Measurements from ENCODE around the gene LGALS4.
A peak's percentile ranks its signal among the peaks of the same experiment; 100 is the strongest.
"Not testable (repeated sequence)": the region's sequence is repeated elsewhere in the genome, so short reads cannot be mapped to it uniquely, and the experiment has no call there.

LGALS4 gene

DNA sequence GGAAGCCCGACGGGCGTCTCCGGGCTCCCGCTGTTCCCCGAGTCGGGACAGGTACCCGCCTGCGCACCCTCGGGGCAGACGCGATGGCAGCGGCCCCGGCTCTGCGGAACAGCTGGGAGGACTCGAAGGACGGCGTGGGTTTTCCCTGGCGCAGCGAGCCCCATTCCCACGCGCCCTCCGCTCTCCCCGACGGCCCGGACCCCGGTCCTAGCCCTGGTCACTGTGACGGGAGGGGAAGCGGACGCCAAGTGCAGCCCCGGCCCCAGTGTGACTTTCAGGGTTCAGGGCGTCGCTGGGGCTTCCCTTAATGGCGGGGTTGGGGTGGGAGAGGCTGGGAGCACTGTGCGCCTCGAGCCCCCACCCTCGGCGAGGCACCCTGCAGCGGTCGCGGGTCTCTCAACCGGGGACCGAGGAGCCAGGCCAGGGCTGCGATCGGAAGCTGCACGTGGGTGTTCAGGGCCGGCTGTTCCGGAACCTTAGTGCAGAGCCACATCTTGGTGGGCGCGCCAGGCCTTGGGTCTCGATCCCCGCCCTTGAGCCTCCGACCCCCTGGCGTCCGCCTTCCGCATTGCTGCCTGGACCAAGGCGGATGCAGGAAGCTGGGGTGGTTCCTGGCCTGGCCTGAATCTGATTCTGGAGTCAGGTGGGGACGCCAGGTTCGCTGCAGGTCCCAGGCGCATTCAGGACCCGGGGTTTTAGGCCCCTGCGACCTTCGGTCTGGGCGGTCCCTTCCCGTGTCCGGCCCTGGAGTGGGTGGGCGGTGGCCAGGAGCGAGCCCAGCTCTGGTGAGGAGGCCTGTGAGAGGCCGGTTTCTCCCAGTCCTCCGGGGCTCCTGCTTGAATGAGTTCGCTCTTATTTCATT lies 20.3 kb downstream of the LGALS4 start:
- DNase-seq = peak; percentile 46

GRCh38 chr19:38791451-38792064 lies 21.2 kb downstream of the LGALS4 start:
- DNase-seq = not testable (repeated sequence)

DNA sequence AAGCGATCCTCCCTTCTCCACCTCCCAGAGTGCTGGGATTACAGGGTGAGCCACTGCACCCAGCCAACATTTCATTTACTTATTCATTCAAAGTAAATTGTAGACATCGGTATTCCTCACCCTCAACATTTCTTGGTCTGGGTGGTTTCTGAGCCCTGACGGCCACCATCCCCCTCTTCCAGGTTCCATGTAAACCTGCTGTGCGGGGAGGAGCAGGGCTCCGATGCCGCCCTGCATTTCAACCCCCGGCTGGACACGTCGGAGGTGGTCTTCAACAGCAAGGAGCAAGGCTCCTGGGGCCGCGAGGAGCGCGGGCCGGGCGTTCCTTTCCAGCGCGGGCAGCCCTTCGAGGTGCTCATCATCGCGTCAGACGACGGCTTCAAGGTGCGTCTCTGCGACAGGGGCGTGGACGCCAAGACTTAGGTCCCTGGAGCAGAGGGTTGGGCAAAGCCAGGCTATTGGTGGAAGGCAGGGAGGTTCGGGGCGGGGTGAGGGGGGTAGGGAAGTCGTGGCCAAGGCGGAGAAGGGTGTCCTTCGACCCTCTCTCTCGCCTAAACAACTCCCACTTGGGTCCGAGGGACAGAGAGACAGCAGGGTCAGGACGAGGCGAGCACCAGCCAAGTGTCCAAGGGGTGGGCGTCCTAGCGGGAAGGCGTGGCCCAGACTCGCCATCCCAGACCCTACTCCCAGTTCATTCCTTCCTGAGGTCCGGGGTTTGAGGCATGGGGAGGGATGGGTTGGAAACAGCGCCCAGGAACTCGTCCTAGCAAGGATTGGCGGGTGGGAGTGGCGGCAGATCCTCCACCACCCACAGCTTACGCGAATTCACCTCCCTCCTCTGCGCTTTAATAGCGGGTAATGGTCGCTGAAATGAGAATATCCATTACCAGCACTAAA lies 22.0 kb downstream of the LGALS4 start:
- DNase-seq = not testable (repeated sequence)

DNA sequence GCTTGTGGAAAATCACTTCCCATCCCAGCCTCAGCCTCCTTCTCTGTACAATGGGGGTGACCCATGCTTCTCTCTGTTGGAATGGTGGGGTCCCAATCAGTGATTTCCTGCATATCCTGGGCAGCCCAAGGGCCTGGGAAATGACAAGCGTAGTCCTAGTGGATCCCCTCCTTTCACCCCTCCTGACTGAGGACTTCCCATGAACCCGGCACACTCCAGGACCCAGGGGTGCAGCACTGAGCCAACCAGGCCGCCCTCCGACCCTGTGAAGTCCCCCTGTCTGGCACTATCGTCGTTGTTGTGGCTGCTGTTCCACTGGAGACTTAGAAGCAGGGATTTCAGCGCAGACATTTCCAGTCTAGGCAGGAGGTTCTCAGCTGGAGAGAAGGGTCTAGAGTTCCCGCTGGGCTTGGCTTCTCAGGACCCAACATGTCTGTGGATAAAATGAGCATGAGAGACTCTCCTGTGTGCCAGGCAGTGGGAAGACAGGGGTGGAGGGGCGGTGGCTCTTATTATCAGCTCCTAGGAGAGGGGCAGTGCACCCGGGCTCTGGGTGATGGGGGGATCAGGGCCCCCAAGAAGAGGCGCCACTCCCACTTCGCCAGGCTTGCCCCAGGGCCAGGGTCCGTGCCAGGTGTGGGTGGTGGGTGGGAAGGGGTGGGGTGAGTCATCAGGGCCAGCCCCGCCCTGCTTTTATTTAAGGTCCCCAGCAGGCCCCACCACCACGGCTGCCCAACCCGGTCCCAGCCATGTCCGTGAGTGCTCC lies 24.1 kb downstream of the LGALS4 start, which contains the start of gene LGALS7B:
Gene LGALS7B (plus strand): TSS at position 723 of the 766 bp plus-strand sequence. CDS start 27 bp downstream, at position 750.
- no peak for DNase-seq

DNA sequence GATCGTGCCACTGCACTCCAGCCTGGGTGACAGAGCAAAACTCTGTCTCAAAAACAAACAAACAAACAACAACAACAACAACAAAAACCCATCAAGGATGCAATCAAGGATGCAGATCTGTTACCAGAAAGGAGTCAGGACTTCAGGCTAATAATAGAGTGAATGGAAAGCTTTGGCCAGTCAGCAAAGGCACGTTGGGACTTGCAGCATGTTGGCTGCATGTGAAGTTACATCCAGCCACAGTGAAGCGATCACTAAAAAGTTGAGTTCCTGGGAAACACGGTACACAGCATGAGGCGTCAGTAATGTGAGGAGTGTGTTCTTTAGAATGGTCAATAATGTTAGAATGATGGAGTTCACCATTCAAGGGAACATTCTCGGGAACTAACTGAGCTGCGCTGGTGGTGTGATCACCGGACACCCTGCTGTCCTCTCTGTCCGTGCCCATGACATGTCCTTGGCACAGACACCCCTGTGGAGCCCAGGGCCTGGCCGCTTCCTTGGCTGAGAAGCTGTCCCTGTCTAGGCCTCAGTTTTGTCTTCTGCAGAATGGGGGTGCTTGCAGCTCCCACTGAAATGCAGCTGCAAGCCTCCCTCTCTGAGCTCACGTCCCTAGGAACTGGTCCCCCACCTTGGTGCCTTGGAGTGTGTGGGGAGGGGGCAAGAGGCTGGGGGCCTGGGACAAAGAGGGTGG lies 26.0 kb downstream of the LGALS4 start:
- DNase-seq = no peak

DNA sequence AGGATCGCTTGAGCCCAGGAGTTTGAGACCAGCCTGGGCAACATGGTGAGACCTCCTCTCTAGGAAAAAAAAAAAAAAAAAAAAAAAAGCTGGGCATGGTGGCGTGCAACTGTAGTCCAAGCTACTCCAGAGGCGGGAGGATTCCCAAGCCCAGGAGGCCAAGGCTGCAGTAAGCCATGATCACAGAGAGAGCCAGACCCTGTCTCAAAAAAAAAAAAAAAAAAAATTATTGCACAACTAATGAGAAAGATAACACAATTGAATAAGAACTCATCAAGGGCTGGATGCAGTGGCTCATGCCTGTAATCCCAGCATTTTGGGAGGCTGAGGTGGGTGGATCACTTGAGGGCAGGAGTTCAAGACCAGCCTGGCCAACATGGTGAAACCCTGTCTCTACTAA lies 26.7 kb downstream of the LGALS4 start:
- DNase-seq = not testable (repeated sequence)

DNA sequence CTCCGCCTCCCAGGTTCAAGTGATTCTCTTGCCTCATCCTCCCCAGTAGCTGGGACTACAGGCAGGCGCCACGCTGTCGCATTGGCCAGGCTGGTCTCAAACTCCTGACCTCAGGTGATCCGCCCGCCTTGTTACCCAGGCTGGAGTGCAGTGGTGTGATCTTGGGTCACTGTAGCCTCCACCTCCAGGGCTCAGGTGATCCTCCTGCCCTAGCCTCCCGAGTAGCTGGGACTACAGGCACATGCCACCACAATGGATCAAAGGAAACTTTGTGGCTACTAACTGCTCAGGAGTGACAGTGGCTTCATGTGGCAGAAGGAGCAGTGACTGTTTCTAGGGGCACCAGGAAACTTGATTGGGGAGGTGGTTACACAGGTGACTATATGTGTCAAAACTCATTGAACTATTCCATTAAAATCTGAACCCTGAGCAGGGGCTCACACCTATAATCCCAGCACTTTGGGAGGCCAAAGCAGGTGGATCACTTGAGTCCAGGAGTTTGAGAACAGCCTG lies 27.5 kb downstream of the LGALS4 start:
- DNase-seq = no peak

DNA sequence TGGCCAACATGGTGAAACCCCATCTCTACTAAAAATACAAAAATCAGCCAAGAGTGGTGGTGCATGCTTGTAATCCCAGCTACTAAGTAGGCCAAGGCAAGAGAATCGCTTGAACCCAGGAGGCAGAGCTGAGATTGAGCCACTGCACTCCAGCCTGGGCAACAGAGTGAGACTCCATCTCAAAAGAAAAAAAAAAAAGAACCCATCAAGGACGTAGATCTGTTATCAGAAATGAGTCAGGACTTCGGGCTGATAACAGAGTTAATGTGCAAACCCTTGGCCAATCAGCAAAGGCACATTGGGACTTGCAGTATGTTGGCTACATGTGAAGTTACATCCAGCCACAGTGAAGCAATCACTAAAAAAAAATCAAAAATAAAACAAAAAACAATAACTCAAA lies 28.5 kb downstream of the LGALS4 start:
- DNase-seq = no peak

- not testable (repeated sequence) for DNase-seq
Measured at GRCh38 chr19:38782212-38782611, 30.5 kb downstream of the LGALS4 start.

DNA sequence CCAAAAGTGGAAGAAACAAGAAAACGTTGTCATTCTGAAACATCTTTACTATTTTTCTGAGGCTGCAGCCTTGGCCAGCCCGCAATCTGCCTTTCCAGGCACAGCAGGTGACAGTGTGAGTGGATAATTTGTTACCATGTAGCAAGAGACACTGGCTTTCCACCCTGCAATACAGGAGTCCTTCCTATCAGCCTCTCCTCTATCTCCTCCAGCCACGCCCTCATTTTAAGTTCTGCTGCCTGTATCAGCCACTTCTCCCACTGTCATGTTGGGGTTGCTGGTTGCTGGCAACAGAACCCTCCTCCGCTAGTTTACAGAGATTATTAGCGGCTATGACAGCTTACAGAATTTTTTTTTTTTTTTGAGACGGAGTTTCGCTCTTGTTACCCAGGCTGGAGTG lies 31.7 kb downstream of the LGALS4 start:
- DNase-seq = no peak

DNA sequence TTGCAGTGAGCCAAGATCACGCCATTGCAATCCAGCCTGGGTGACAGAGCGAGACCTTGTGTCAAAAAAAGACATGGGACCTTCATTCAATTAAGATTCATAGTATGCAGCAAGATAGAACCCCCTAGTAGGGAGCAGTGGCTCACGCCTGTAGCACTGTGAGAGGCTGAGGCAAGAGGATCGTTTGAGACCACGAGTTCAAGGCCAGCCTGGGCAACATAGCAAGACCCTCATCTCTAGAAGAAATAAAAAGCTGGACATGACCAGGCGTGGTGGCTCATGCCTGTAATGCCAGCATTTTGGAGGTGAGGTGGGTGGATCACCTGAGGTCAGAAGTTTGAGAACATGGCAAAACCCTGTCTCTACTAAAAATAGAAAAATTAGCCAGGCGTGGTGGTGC lies 32.3 kb downstream of the LGALS4 start:
- no peak for DNase-seq

- DNase-seq = no peak
Measured at GRCh38 chr19:38778733-38779132, 34.0 kb downstream of the LGALS4 start.

GRCh38 chr19:38774181-38774950 lies 38.4 kb downstream of the LGALS4 start:
- DNase-seq = no peak

- DNase-seq = no peak
Measured at GRCh38 chr19:38773469-38774177, 39.1 kb downstream of the LGALS4 start, which contains the start of gene LGALS7. Gene LGALS7, minus strand, starts transcription at chr19:38773517. Its CDS starts 25 bp downstream, at chr19:38773492.

DNA sequence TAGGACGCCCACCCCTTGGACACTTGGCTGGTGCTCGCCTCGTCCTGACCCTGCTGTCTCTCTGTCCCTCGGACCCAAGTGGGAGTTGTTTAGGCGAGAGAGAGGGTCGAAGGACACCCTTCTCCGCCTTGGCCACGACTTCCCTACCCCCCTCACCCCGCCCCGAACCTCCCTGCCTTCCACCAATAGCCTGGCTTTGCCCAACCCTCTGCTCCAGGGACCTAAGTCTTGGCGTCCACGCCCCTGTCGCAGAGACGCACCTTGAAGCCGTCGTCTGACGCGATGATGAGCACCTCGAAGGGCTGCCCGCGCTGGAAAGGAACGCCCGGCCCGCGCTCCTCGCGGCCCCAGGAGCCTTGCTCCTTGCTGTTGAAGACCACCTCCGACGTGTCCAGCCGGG lies 41.2 kb downstream of the LGALS4 start:
- not testable (repeated sequence) for DNase-seq

DNA sequence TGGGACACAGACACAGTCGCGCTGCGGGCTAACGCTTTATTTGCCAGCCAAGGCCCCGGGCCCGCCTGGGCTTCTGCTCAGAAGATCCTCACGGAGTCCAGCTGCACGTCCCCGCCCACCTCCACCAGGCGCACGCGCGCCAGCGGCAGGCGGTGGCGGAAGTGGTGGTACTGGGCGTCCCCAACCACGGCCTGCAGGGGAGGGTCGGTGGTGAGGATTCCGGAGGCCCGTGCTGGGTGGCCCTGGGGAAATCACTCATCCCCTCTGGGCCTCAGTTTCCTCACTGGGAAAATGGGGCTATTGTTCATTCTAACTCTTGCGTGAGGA lies 41.8 kb downstream of the LGALS4 start:
- DNase-seq = not testable (repeated sequence)

DNA sequence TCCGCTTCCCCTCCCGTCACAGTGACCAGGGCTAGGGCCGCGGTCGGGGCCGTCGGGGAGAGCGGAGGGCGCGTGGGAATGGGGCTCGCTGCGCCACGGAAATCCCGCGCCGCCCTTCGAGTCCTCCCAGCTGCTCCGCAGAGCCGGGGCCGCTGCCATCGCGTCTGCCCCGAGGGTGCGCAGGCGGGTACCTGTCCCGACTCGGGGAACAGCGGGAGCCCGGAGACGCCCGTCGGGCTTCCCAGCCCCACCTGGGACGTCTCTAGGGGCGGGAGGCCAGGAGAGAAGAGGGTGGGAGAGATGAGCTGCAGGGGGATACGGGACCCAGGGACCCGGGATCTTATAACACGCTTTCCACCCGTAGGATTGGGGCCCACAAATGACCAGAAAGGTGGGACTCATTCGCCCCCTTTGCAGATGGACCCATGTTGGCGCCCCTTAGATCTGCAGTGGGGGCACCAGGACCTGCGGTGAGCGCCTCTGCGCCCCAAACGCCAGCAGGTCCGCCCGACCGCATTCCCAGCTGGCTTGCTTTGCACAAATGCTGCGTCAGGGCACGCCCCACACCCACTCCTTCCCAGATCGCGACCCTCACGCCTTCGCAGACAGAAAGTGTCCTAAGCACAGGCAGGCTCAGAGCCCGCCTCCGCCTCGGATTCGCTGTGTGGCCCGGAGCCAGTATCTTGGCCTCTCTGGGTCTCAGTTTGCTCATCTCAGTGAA lies 42.4 kb downstream of the LGALS4 start:
- DNase-seq = not testable (repeated sequence)

DNA sequence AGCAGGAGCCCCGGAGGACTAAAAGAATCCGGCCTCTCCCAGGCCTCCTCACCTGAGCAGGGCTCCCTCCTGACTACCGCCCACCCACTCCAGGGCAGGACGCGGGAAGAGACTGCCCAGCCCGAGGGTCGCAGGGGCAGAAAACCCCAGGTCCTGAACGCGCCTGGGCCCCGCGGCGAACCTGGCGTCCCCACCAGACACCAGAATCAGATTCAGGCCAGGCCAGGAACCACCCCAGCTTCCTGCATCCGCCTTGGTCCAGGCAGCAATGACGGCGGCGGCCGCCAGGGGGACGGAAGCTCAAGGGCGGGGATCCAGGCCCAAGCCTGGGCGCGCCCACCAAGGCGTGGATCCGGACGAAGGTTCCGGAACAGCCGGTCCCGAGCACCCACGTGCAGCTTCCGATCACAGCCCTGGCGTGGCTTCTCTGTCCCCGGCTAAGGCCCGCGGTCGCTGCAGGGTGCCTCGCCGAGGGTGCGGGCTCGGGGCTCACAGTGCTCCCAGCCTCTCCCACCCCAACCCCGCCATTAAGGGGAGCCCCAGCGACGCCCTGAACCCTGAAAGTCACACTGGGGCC lies 43.0 kb downstream of the LGALS4 start:
- DNase-seq = peak; percentile 90

All from CD4-positive, alpha-beta T cell treated with Interleukin-15 for 1 hour (primary cell).